ENCODE results near the gene SRSF9. TPM values are rescaled to one million over a fixed set of nuclear protein-coding genes. Genes with fewer than 3 reads are reported as not detected.

The SRSF9 gene
- total RNA-seq, 1 donor from 2014 or later = 286 TPM

GRCh38 chr12:120500581-120500980 lies 31.0 kb upstream of the SRSF9 start:
- H3K27me3 Mint-ChIP-seq = no peaks in the 10 kb centered on the region
- H3K36me3 Mint-ChIP-seq (ENCODE audit: insufficient read depth) = peaks cover 14% of the 10 kb centered on the region
- peaks cover 16% of the 10 kb centered on the region for H3K4me1 Mint-ChIP-seq (ENCODE audit: low read depth)
- no peak for TF ChIP-seq CTCF (IDR thresholded peaks at IDR 0.05; ENCODE audit: unreplicated experiment)
- no peaks in the 10 kb centered on the region for H3K9me3 Mint-ChIP-seq (ENCODE audit: low read depth)
- DNase-seq (ENCODE audit: low spot score, unreplicated experiment) = no peak
- H3K4me3 Mint-ChIP-seq (ENCODE audit: low read depth) = no peak overlapping the region
- H3K27ac Mint-ChIP-seq = peak overlapping the region; percentile 67

GRCh38 chr12:120498870-120499515 lies 29.4 kb upstream of the SRSF9 start:
- no peak for TF ChIP-seq CTCF (IDR thresholded peaks at IDR 0.05; ENCODE audit: unreplicated experiment)
- H3K27ac Mint-ChIP-seq = no peak overlapping the region
- DNase-seq (ENCODE audit: low spot score, unreplicated experiment) = no peak
- peak overlapping the region; percentile 90 for H3K4me3 Mint-ChIP-seq (ENCODE audit: low read depth)
- H3K36me3 Mint-ChIP-seq (ENCODE audit: insufficient read depth) = peaks cover 13% of the 10 kb centered on the region
- no peaks in the 10 kb centered on the region for H3K27me3 Mint-ChIP-seq
- peaks cover 22% of the 10 kb centered on the region for H3K4me1 Mint-ChIP-seq (ENCODE audit: low read depth)
- no peaks in the 10 kb centered on the region for H3K9me3 Mint-ChIP-seq (ENCODE audit: low read depth)

GRCh38 chr12:120497524-120498150 lies 28.1 kb upstream of the SRSF9 start:
- H3K36me3 Mint-ChIP-seq (ENCODE audit: insufficient read depth) = peaks cover 9% of the 10 kb centered on the region
- H3K9me3 Mint-ChIP-seq (ENCODE audit: low read depth) = no peaks in the 10 kb centered on the region
- TF ChIP-seq CTCF (IDR thresholded peaks at IDR 0.05; ENCODE audit: unreplicated experiment) = no peak
- H3K4me1 Mint-ChIP-seq (ENCODE audit: low read depth) = peaks cover 22% of the 10 kb centered on the region
- H3K4me3 Mint-ChIP-seq (ENCODE audit: low read depth) = peak overlapping the region; percentile 90
- peak overlapping the region; percentile 3 for H3K27ac Mint-ChIP-seq
- no peak for DNase-seq (ENCODE audit: low spot score, unreplicated experiment)
- no peaks in the 10 kb centered on the region for H3K27me3 Mint-ChIP-seq

- Mint-ChIP-seq H3K27me3 (no peaks in the 10 kb centered on the region), H3K36me3 (ENCODE audit: insufficient read depth) (peaks cover 9% of the 10 kb centered on the region), H3K27ac (peak overlapping the region; percentile 93), H3K4me1 (ENCODE audit: low read depth) (peaks cover 22% of the 10 kb centered on the region), H3K4me3 (ENCODE audit: low read depth) (peak overlapping the region; percentile 90), H3K9me3 (ENCODE audit: low read depth) (no peaks in the 10 kb centered on the region)
- TF ChIP-seq CTCF (IDR thresholded peaks at IDR 0.05; ENCODE audit: unreplicated experiment) = no peak
- peak; percentile 13 for DNase-seq (ENCODE audit: low spot score, unreplicated experiment)
Measured at GRCh38 chr12:120496413-120497340, 27.1 kb upstream of the SRSF9 start.
